Neural progenitor cell (in vitro differentiated cells): ENCODE data around the gene TLK2. TPM values are rescaled to one million over a fixed set of nuclear protein-coding genes. Genes with fewer than 3 reads are reported as not detected.

Source experiments
- DNase-seq: peaks from one replicate; pipeline ENCODE4 v3.0.0-alpha.2; 2016; ENCODE audit warnings: low spot score
- H2AFZ ChIP-seq: fragments of 200-600 bp; sonication (generic); replicated peaks from 2 replicates; pipeline ENCODE4 v1.6.1; 2016; ENCODE audit warnings: antibody characterized with exemption
- H3F3A ChIP-seq: fragments of 200-600 bp; sonication (generic); 2 replicates; pipeline ENCODE4 v1.6.1; 2016; ENCODE audit warnings: antibody characterized with exemption, low read depth
- H3K27ac ChIP-seq: fragments of 200-600 bp; sonication (generic); 2 replicates; pipeline ENCODE4 v1.5.1; 2016; ENCODE audit warnings: mild to moderate bottlenecking
- H3K27me3 ChIP-seq: fragments of 200-600 bp; sonication (generic); 2 replicates; pipeline ENCODE4 v1.6.1; 2016; ENCODE audit warnings: mild to moderate bottlenecking, moderate library complexity
- H3K36me3 ChIP-seq: fragments of 200-600 bp; sonication (generic); 2 replicates; pipeline ENCODE4 v1.5.1; 2016
- H3K4me1 ChIP-seq: fragments of 200-600 bp; sonication (generic); 2 replicates; pipeline ENCODE4 v1.6.1; 2016; ENCODE audit warnings: mixed run types
- H3K4me2 ChIP-seq: fragments of 200-600 bp; sonication (generic); 2 replicates; pipeline ENCODE4 v1.6.1; 2016
- H3K4me3 ChIP-seq: fragments of 200-600 bp; sonication (generic); 2 replicates; pipeline ENCODE4 v1.5.1; 2016
- H3K79me2 ChIP-seq: fragments of 200-600 bp; sonication (generic); 2 replicates; pipeline ENCODE4 v1.6.1; 2016; ENCODE audit warnings: low read depth
- H3K9ac ChIP-seq: fragments of 200-600 bp; sonication (generic); 2 replicates; pipeline ENCODE4 v1.6.1; 2016
- H3K9me3 ChIP-seq: fragments of 200-600 bp; sonication (generic); 2 replicates; pipeline ENCODE4 v1.5.1; 2016; ENCODE audit warnings: low read depth
- H4K20me1 ChIP-seq: fragments of 200-600 bp; sonication (generic); 2 replicates; pipeline ENCODE4 v1.6.1; 2016; ENCODE audit warnings: low read depth
- H3K27ac Mint-ChIP-seq: 3 replicates; pipeline ENCODE4 v1.8.0; 2021; ENCODE audit warnings: mixed read lengths
- H3K27me3 Mint-ChIP-seq: 2 replicates; pipeline ENCODE4 v1.8.0; 2022; ENCODE audit warnings: low read depth, mild to moderate bottlenecking, inconsistent platforms, moderate library complexity, mixed read lengths; ENCODE audit not compliant: insufficient read depth
- H3K36me3 Mint-ChIP-seq: 3 replicates; pipeline ENCODE4 v1.8.0; 2021; ENCODE audit warnings: mixed read lengths
- H3K4me1 Mint-ChIP-seq: 3 replicates; pipeline ENCODE4 v1.8.0; 2021; ENCODE audit warnings: mixed read lengths
- H3K4me3 Mint-ChIP-seq: 3 replicates; pipeline ENCODE4 v1.8.0; 2021; ENCODE audit warnings: mild to moderate bottlenecking, moderate library complexity, mixed read lengths
- H3K9me3 Mint-ChIP-seq: 3 replicates; pipeline ENCODE4 v1.8.0; 2020; ENCODE audit warnings: mixed read lengths
- EZH2 ChIP-seq: fragments of 200-600 bp; sonication (generic); IDR thresholded peaks from 2 replicates; pipeline ENCODE4 v1.6.1; 2017; ENCODE audit warnings: antibody characterized with exemption, mild to moderate bottlenecking, moderate library complexity
- EZH2phosphoT487 ChIP-seq: fragments of 200-600 bp; sonication (generic); IDR thresholded peaks from 2 replicates; pipeline ENCODE4 v1.6.1; 2017; ENCODE audit warnings: antibody characterized with exemption
- total RNA-seq: library from RNA; depleted of rRNA; stranded (reverse); fragments of >200 nt; gene quantifications from 2 replicates; pipeline ENCODE4 v1.2.3, GENCODE V29; 2015; ENCODE audit warnings: low replicate concordance
- TF ChIP-seq, protein P1 (sequence below): fragments of 200-600 bp; sonication (generic); IDR thresholded peaks from 2 replicates; pipeline ENCODE4 v1.5.1; 2017; ENCODE audit warnings: antibody characterized with exemption, mild to moderate bottlenecking

Gene TLK2
- total RNA-seq, 1 donor from 2014 or later, result 89.9 TPM

DNA sequence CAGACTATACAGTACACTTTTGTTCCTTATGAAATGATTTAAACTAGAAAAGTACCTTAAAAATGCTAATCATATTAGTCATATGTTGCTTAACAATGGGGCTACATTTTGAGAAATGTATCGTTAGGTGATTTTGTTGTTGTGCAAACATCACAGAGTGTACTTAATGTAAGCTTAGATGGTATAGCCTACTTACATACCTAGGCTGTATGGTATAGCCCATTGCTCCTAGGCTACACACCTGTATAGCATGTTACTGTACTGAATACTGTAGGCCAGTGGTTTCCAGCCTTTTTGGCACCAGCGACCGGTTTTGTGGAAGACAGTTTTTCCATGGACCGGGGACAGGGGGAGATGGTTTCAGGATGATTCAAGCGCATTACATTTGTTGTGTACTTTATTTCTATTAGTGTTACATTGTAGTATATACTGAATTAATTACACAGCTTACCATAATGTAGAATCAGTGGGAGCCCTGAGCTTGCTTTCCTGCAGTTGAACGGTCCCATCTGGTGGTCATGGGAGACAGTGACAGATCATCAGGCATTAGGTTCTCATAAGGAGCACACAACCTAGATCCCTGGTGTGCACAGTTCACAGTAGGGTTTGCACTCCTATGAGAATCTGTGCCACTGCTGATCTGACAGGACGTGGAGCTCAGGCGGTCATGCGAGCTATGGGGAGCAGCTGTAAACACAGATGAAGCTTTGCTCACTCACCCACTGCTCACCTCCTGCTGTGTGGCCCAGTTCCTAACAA, 113.9 kb downstream of the TLK2 start:
- peaks cover 48% of the 10 kb centered on the region for H3K36me3 Mint-ChIP-seq

DNA sequence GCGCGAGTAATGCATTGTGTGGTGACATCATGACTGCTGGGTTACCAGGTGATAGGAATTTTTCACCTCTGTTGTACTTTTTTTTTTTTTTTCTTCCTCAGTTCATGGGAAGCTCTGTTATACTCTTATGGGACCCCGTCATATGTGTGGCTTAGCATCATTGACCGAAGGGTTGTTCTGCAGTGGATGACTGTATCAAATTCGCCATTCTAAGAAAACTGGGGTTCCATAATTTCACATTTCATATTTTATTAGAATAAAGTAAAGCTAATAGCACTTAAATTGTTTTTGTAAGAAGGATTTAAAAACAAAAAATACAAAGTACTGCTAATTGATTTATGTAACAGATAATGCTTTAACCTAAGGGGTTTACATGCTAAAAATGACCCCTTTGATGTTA, 116.9 kb downstream of the TLK2 start:
- peaks cover 57% of the 10 kb centered on the region for H3K36me3 Mint-ChIP-seq
- H2AFZ ChIP-seq, result no peak overlapping the region
- H3K4me3 ChIP-seq, result no peak overlapping the region
- H3K4me3 Mint-ChIP-seq, result no peak overlapping the region
- peaks cover 20% of the 10 kb centered on the region for H3K9me3 Mint-ChIP-seq
- no peak overlapping the region for H3K27ac ChIP-seq
- no peak overlapping the region for H3K4me2 ChIP-seq
- peaks cover 22% of the 10 kb centered on the region for H3K36me3 ChIP-seq
- H3K4me1 Mint-ChIP-seq, result no peaks in the 10 kb centered on the region
- H4K20me1 ChIP-seq, result no peaks in the 10 kb centered on the region
- no peaks in the 10 kb centered on the region for H3K27me3 Mint-ChIP-seq
- no peaks in the 10 kb centered on the region for H3K79me2 ChIP-seq
- H3K9ac ChIP-seq, result no peak overlapping the region
- H3F3A ChIP-seq, result peaks cover 3% of the 10 kb centered on the region
- TF ChIP-seq, protein P1, sequence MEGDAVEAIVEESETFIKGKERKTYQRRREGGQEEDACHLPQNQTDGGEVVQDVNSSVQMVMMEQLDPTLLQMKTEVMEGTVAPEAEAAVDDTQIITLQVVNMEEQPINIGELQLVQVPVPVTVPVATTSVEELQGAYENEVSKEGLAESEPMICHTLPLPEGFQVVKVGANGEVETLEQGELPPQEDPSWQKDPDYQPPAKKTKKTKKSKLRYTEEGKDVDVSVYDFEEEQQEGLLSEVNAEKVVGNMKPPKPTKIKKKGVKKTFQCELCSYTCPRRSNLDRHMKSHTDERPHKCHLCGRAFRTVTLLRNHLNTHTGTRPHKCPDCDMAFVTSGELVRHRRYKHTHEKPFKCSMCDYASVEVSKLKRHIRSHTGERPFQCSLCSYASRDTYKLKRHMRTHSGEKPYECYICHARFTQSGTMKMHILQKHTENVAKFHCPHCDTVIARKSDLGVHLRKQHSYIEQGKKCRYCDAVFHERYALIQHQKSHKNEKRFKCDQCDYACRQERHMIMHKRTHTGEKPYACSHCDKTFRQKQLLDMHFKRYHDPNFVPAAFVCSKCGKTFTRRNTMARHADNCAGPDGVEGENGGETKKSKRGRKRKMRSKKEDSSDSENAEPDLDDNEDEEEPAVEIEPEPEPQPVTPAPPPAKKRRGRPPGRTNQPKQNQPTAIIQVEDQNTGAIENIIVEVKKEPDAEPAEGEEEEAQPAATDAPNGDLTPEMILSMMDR, result no peak
- TF ChIP-seq EZH2phosphoT487 (no peak), EZH2 (no peak)
- no peaks in the 10 kb centered on the region for H3K4me1 ChIP-seq
- DNase-seq, result no peak
- H3K27ac Mint-ChIP-seq, result no peak overlapping the region
- H3K9me3 ChIP-seq, result peaks cover 4% of the 10 kb centered on the region
- H3K27me3 ChIP-seq, result no peaks in the 10 kb centered on the region

More for the DNA sequence above, 113.9 kb downstream of the TLK2 start:
- Mint-ChIP-seq H3K27me3 (no peaks in the 10 kb centered on the region), H3K4me1 (no peaks in the 10 kb centered on the region), H3K9me3 (peaks cover 20% of the 10 kb centered on the region), H3K27ac (no peak overlapping the region), H3K4me3 (no peak overlapping the region)
- Histone ChIP-seq H3K27ac (no peak overlapping the region), H4K20me1 (no peaks in the 10 kb centered on the region), H3K79me2 (no peaks in the 10 kb centered on the region), H2AFZ (no peak overlapping the region), H3F3A (no peaks in the 10 kb centered on the region), H3K4me2 (no peak overlapping the region), H3K4me3 (no peak overlapping the region), H3K9ac (no peak overlapping the region), H3K27me3 (no peaks in the 10 kb centered on the region), H3K9me3 (peaks cover 4% of the 10 kb centered on the region), H3K4me1 (no peaks in the 10 kb centered on the region), H3K36me3 (peaks cover 25% of the 10 kb centered on the region)
- TF ChIP-seq EZH2phosphoT487, result no peak
- TF ChIP-seq, protein P1, result no peak
- TF ChIP-seq EZH2, result no peak
- DNase-seq, result no peak

- no peak for DNase-seq
- H3K4me2 ChIP-seq, result no peak overlapping the region
- no peaks in the 10 kb centered on the region for H3K79me2 ChIP-seq
- peaks cover 3% of the 10 kb centered on the region for H3F3A ChIP-seq
- no peak overlapping the region for H2AFZ ChIP-seq
- Mint-ChIP-seq H3K36me3 (peaks cover 63% of the 10 kb centered on the region), H3K27ac (no peak overlapping the region), H3K4me1 (no peaks in the 10 kb centered on the region), H3K4me3 (no peak overlapping the region), H3K27me3 (no peaks in the 10 kb centered on the region), H3K9me3 (peaks cover 20% of the 10 kb centered on the region)
- no peak overlapping the region for H3K27ac ChIP-seq
- peaks cover 22% of the 10 kb centered on the region for H3K36me3 ChIP-seq
- peaks cover 4% of the 10 kb centered on the region for H3K9me3 ChIP-seq
- H3K4me1 ChIP-seq, result no peaks in the 10 kb centered on the region
- H3K27me3 ChIP-seq, result no peaks in the 10 kb centered on the region
- H4K20me1 ChIP-seq, result no peaks in the 10 kb centered on the region
- H3K4me3 ChIP-seq, result no peak overlapping the region
- TF ChIP-seq, protein P1, result no peak
- no peak overlapping the region for H3K9ac ChIP-seq
Measured at GRCh38 chr17:62596662-62597061, 118.0 kb downstream of the TLK2 start.
